ENCODE results near the gene TCFL5.

- TF ChIP-seq, protein P1, sequence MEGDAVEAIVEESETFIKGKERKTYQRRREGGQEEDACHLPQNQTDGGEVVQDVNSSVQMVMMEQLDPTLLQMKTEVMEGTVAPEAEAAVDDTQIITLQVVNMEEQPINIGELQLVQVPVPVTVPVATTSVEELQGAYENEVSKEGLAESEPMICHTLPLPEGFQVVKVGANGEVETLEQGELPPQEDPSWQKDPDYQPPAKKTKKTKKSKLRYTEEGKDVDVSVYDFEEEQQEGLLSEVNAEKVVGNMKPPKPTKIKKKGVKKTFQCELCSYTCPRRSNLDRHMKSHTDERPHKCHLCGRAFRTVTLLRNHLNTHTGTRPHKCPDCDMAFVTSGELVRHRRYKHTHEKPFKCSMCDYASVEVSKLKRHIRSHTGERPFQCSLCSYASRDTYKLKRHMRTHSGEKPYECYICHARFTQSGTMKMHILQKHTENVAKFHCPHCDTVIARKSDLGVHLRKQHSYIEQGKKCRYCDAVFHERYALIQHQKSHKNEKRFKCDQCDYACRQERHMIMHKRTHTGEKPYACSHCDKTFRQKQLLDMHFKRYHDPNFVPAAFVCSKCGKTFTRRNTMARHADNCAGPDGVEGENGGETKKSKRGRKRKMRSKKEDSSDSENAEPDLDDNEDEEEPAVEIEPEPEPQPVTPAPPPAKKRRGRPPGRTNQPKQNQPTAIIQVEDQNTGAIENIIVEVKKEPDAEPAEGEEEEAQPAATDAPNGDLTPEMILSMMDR (IDR thresholded peaks at IDR 0.05) = no peak
- TF ChIP-seq POLR2A (IDR thresholded peaks at IDR 0.05) = no peak
Measured at GRCh38 chr20:62805711-62806382, 55.8 kb downstream of the TCFL5 start.
